Measurements from ENCODE around the gene BACH2. TPM values are rescaled to one million over a fixed set of nuclear protein-coding genes. Genes with fewer than 3 reads are reported as not detected.

Gene BACH2
- total and polyA plus RNA-seq, 2 experiments from 2014 or later = 1.6 to 5.7 TPM

DNA sequence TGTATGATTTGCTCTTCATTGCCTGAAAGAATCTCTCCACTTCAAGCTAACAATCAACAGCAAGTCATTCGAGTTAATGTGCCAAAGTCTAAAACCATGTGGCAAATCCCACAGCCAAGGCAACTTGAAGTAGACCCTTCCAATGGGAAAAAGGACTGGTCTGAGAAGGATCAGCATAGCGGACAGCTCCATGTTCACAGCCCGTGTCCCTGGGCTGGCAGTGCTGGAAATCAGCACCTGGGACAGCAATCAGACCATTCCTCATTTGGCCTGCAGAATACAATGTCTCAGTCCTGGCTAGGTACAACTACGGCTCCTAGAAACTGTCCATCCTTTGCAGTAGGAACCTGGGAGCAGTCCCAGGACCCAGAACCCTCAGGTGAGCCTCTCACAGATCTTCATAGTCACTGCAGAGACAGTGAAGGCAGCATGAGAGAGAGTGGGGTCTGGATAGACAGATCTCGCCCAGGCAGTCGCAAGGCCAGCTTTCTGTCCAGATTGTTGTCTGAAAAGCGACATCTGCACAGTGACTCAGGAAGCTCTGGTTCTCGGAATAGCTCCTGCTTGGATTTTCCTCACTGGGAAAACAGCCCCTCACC, 401.3 kb downstream of the BACH2 start:
- no peak for TF ChIP-seq JUNB (IDR thresholded peaks at IDR 0.05; ENCODE audit: unreplicated experiment)
- TF ChIP-seq, protein P1, sequence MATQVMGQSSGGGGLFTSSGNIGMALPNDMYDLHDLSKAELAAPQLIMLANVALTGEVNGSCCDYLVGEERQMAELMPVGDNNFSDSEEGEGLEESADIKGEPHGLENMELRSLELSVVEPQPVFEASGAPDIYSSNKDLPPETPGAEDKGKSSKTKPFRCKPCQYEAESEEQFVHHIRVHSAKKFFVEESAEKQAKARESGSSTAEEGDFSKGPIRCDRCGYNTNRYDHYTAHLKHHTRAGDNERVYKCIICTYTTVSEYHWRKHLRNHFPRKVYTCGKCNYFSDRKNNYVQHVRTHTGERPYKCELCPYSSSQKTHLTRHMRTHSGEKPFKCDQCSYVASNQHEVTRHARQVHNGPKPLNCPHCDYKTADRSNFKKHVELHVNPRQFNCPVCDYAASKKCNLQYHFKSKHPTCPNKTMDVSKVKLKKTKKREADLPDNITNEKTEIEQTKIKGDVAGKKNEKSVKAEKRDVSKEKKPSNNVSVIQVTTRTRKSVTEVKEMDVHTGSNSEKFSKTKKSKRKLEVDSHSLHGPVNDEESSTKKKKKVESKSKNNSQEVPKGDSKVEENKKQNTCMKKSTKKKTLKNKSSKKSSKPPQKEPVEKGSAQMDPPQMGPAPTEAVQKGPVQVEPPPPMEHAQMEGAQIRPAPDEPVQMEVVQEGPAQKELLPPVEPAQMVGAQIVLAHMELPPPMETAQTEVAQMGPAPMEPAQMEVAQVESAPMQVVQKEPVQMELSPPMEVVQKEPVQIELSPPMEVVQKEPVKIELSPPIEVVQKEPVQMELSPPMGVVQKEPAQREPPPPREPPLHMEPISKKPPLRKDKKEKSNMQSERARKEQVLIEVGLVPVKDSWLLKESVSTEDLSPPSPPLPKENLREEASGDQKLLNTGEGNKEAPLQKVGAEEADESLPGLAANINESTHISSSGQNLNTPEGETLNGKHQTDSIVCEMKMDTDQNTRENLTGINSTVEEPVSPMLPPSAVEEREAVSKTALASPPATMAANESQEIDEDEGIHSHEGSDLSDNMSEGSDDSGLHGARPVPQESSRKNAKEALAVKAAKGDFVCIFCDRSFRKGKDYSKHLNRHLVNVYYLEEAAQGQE (IDR thresholded peaks at IDR 0.05; ENCODE audit: unreplicated experiment) = peak; percentile 99
- no peak for TF ChIP-seq ZNF114 (CRISPR knock-in tag; IDR thresholded peaks at IDR 0.05)
- no peak for TF ChIP-seq NANOG (IDR thresholded peaks at IDR 0.05; ENCODE audit: borderline replicate concordance)
- TF ChIP-seq, protein P2, sequence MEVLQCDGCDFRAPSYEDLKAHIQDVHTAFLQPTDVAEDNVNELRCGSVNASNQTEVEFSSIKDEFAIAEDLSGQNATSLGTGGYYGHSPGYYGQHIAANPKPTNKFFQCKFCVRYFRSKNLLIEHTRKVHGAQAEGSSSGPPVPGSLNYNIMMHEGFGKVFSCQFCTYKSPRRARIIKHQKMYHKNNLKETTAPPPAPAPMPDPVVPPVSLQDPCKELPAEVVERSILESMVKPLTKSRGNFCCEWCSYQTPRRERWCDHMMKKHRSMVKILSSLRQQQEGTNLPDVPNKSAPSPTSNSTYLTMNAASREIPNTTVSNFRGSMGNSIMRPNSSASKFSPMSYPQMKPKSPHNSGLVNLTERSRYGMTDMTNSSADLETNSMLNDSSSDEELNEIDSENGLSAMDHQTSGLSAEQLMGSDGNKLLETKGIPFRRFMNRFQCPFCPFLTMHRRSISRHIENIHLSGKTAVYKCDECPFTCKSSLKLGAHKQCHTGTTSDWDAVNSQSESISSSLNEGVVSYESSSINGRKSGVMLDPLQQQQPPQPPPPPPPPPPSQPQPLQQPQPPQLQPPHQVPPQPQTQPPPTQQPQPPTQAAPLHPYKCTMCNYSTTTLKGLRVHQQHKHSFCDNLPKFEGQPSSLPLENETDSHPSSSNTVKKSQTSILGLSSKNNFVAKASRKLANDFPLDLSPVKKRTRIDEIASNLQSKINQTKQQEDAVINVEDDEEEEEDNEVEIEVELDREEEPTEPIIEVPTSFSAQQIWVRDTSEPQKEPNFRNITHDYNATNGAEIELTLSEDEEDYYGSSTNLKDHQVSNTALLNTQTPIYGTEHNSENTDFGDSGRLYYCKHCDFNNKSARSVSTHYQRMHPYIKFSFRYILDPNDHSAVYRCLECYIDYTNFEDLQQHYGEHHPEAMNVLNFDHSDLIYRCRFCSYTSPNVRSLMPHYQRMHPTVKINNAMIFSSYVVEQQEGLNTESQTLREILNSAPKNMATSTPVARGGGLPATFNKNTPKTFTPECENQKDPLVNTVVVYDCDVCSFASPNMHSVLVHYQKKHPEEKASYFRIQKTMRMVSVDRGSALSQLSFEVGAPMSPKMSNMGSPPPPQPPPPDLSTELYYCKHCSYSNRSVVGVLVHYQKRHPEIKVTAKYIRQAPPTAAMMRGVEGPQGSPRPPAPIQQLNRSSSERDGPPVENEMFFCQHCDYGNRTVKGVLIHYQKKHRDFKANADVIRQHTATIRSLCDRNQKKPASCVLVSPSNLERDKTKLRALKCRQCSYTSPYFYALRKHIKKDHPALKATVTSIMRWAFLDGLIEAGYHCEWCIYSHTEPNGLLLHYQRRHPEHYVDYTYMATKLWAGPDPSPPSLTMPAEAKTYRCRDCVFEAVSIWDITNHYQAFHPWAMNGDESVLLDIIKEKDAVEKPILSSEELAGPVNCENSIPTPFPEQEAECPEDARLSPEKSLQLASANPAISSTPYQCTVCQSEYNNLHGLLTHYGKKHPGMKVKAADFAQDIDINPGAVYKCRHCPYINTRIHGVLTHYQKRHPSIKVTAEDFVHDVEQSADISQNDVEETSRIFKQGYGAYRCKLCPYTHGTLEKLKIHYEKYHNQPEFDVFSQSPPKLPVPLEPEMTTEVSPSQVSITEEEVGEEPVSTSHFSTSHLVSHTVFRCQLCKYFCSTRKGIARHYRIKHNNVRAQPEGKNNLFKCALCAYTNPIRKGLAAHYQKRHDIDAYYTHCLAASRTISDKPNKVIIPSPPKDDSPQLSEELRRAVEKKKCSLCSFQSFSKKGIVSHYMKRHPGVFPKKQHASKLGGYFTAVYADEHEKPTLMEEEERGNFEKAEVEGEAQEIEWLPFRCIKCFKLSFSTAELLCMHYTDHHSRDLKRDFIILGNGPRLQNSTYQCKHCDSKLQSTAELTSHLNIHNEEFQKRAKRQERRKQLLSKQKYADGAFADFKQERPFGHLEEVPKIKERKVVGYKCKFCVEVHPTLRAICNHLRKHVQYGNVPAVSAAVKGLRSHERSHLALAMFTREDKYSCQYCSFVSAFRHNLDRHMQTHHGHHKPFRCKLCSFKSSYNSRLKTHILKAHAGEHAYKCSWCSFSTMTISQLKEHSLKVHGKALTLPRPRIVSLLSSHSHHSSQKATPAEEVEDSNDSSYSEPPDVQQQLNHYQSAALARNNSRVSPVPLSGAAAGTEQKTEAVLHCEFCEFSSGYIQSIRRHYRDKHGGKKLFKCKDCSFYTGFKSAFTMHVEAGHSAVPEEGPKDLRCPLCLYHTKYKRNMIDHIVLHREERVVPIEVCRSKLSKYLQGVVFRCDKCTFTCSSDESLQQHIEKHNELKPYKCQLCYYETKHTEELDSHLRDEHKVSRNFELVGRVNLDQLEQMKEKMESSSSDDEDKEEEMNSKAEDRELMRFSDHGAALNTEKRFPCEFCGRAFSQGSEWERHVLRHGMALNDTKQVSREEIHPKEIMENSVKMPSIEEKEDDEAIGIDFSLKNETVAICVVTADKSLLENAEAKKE (CRISPR knock-in tag; IDR thresholded peaks at IDR 0.05) = peak; percentile 80
- H3F3A ChIP-seq (replicated peaks; ENCODE audit: low read depth) = no peaks in the 10 kb centered on the region
- peak; percentile 95 for ATAC-seq
- 0 out of 2 replicates have a peak, but pooled peaks cover 6% of the 10 kb centered on the region for H3K27me3 ChIP-seq (ENCODE audit: insufficient read depth)
- H3K27me3 Mint-ChIP-seq (ENCODE audit: insufficient read depth, low read depth, poor library complexity) = peaks cover 13% of the 10 kb centered on the region
- no peak overlapping the region for H3K4me3 Mint-ChIP-seq
- no peaks in the 10 kb centered on the region; the same call in 1 of the 2 replicates for H3K9me2 ChIP-seq (ENCODE audit: insufficient read depth)
- H3K36me3 ChIP-seq (ENCODE audit: insufficient read depth) = no peaks in the 10 kb centered on the region
- H3K9me3 Mint-ChIP-seq = no peaks in the 10 kb centered on the region
- H3K79me2 ChIP-seq (replicated peaks; ENCODE audit: insufficient read depth) = no peaks in the 10 kb centered on the region
- H3K36me3 Mint-ChIP-seq (ENCODE audit: low read depth) = no peaks in the 10 kb centered on the region; the same call in 2 of the 3 replicates
- no peak overlapping the region for H3K27ac Mint-ChIP-seq
- no peak overlapping the region for H2AFZ ChIP-seq
- H4K20me1 ChIP-seq (replicated peaks; ENCODE audit: insufficient read depth) = no peaks in the 10 kb centered on the region
- H3K4me1 Mint-ChIP-seq = peaks cover 29% of the 10 kb centered on the region
- DNase-seq (ENCODE audit: low spot score) = peak; percentile 84
- no peak overlapping the region for H3K27ac ChIP-seq (ENCODE audit: low read depth)
- H3K4me1 ChIP-seq (ENCODE audit: insufficient read depth) = peaks cover 34% of the 10 kb centered on the region
- H3K4me2 ChIP-seq = no peak overlapping the region
- no peak overlapping the region for H3K4me3 ChIP-seq

Data from GM23338 (cell line).